HG02642 (cell line): Measurements from ENCODE around the gene NPL.
A peak's percentile ranks its signal among the peaks of the same experiment; 100 is the strongest.

Source experiments
- ATAC-seq: cut with Tn5 transposase; IDR thresholded peaks from one replicate; pipeline ENCODE4 v1.9.1; 2021; ENCODE audit warnings: mild to moderate bottlenecking; ENCODE audit not compliant: unreplicated experiment, poor library complexity

The NPL gene

DNA sequence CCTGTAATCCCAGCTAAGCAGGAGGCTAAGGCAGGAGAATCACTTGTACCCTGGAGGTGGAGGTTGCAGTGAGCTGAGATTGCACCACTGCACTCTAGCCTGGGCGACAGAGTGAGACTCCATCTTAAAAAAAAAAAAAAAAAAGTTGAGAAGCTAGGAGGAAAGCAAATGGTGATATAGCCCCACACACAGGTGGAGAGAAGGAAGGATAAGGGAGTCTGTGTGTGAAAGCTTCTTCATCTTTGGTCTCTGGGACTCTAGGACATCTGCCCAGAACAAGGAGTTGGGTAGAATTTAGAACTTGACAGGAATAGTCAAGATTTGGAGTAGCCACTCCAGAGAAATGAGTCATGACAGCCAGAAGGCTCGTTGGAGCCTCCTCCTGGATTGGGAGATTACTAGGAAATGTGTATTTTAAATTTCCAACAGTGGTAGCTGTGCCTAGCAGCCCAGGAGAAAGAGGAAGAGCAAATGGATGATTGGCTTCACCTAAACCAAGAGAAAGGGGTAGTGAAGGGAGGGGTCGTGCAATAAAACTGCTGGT lies 19.9 kb downstream of the NPL start:
- ATAC-seq = no peak

GRCh38 chr1:182811975-182812722 lies 22.6 kb downstream of the NPL start:
- no peak for ATAC-seq

GRCh38 chr1:182816863-182817262 lies 27.3 kb downstream of the NPL start:
- no peak for ATAC-seq

- ATAC-seq = no peak
These were observed 28.2 kb downstream of the NPL start for GRCh38 chr1:182817802-182818201.

- no peak for ATAC-seq
These were observed 33.6 kb downstream of the NPL start for GRCh38 chr1:182823220-182823619.

- no peak for ATAC-seq
These were observed 37.3 kb downstream of the NPL start for GRCh38 chr1:182826892-182827291.

DNA sequence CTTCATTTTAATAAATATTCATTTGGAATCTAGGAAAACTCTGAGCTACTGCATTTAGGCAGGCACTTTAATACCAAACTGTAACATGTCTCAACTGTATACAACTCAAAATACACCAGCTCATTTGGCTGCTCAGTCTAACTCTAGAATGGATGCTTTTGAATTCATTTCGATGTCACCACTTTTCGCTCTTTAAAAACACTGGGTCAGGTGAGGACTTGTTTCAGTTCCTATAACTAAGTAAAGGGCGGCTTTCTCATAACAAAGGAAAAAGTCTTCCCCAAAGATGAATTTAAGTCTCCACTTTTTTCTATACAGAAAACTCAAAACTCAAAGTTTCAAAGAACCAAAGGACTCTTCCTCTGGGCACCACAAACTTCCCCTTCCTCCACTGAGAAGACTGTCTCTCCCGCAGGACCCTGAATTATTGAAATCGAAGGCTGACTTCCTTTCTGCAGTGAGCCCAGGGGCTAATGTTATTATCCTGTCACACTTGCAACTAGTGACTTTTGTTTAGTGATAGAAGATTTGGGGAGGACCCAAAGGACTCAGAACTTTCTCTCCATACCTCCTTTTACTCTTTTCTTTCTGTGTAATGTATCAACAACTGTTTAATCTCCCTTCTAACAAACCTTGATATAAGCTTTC lies 39.8 kb downstream of the NPL start:
- peak; percentile 69 for ATAC-seq

- ATAC-seq = no peak
These were observed 43.7 kb downstream of the NPL start for GRCh38 chr1:182833271-182833670.

- ATAC-seq = no peak
These were observed 44.8 kb downstream of the NPL start for GRCh38 chr1:182834326-182834725.

GRCh38 chr1:182835806-182836205 lies 46.2 kb downstream of the NPL start:
- no peak for ATAC-seq

DNA sequence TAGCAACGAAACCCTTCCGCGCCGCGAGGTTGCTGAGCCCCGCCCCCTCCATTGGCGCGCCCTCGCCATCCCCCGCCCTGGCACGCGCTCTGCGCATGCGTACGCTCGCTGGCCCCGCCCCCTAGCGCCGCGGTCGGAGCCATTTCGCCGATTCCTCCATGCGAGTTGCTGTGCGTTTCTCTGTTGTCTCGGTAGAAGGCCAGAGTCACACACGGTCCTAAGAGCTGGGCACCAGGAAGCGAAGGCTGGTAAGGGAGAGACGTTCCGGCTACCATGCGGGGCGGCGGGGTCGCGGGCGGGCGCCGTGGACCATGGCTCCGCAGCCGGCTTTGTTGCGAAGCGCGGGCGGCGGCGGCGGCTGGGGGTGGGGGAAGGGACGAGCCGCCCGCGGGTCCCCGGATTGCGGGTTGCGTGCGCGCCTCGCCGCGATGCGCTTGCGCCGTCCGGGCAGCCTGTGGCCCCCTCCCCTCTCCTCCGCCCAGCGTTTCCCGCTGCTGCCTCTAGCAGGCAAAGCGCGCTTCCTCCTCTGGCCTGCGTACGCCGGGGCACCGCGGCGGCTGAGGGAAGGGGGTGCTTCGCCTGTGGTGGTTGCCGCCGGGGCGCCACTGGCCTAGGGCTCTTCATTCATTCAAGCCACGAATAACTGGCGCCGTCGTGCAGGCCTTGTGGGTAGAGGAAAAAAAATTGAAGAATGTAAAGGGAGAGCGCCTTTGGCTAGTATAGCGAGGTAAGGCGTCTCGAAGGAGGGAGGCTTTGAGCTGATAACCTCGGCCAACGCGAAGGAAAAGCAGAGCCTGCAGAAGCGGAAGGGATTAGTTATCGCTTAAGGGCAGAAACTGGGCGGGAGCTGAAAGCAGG lies 49.9 kb downstream of the NPL start, which contains the start of gene DHX9:
Gene DHX9, plus strand, starts transcription at position 139 of the 858 bp plus-strand sequence. CDS start 3,220 bp downstream, outside the sequence.
- peak; percentile 82 for ATAC-seq

GRCh38 chr1:182841368-182841988 lies 51.9 kb downstream of the NPL start:
- no peak for ATAC-seq

- no peak for ATAC-seq
These were observed 52.7 kb downstream of the NPL start for GRCh38 chr1:182842265-182842664.

DNA sequence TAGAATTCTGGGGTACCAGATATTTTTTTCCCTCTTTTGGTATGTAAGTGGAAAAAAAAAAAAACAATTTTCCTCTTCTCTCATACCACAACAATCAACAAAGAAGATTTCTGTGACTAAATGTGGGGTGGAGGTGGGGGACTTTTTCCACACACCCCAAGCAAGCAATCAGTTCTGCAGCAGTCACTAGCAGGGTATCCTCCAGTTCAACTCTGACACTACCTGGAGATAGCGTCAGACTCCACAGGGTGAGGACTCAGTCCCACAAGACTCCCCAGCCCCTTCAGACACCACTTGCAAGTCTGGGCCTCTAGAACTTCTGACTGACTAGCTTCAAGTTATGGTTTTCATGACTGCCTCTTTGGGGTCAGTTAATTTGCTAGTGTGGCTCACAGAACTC lies 55.8 kb downstream of the NPL start:
- ATAC-seq = no peak

DNA sequence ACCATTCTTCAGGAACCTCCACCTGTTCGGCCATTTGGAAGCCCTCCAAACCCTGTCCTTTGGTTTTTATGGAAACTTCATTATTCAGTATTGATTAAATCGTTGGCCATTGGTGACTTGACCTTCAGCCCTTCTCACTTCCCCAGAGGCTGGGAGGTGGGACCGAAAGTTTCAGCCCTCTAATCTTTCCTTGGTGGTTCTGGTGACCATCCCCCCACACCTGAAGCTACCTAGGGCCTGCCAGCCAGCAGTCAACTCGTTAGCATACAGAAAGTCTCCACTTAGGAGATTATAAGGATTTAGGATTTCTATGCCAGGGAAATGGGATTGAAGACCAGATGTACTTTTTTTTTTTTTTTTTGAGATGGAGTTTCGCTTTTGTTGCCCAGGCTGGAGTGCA lies 56.3 kb downstream of the NPL start:
- ATAC-seq = no peak

GRCh38 chr1:182847105-182847504 lies 57.5 kb downstream of the NPL start:
- no peak for ATAC-seq

DNA sequence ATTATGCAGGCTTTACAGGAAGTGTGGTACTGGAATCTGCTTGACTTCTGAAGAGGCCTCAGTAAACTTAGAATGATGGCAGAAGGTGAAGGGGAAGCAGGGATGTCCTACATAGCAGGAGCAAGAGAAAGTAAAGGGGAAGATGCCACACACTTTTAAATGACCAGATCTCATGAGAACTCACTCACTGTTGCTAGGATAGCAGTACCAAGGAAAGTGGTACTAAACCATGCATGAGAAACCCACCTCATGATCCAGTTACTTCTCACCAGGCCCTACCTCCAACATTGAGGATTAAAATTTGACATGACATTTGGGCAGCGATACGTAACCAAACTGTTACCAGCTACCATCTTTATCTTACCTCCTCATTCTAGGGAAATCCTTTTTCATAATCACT lies 59.2 kb downstream of the NPL start:
- no peak for ATAC-seq

DNA sequence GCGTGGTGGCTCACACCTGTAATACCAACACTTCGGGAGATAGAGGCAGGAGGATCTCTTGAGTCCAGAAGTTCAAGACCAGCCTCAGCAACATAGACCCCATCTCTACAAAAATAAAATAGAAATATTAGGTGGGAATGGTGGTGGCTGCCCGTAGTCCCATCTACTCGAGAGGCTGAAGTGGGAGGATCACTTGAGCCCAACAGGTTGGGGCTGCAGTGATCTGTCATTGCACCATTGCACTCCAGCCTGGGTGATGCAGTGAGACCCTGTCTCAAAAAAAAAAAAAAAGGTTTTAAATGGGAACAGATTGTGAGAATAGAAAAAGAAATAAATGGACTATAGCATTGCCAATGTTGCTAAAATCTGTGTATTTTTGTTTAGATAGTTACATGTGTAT lies 60.7 kb downstream of the NPL start:
- no peak for ATAC-seq

DNA sequence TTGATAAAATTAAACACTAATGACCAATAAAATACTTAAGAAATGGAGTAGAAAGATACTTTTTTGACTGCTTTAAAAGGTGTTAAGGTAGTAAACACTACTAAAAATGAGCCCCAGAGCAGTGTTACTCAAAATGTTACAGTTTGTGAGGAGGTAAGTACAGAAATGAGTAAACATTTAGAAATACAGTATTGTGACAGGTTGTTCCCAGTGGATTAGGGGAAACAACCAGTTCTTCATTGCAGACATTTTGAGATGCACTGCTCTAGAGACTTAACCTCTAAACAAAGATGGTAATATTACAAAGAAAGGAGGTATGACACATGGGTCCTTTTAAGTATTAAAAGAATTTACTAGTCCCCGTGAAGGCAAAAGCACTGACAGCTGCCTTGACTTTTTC lies 62.3 kb downstream of the NPL start:
- ATAC-seq = no peak

- ATAC-seq = no peak
These were observed 66.3 kb downstream of the NPL start for GRCh38 chr1:182855911-182856310.
